ENCODE measurements around the gene LGR6.
A peak's percentile ranks its signal among the peaks of the same experiment; 100 is the strongest.

Gene LGR6

GRCh38 chr1:202310071-202310725, 116.6 kb downstream of the LGR6 start:
- no peaks in the 10 kb centered on the region for H3K27me3 ChIP-seq
- H3K36me3 ChIP-seq: no peaks in the 10 kb centered on the region
- no peak for DNase-seq
- no peak overlapping the region for H3K4me3 ChIP-seq (ENCODE audit: low read depth, low read length)
- H3K9me3 ChIP-seq: no peaks in the 10 kb centered on the region
- peaks cover 12% of the 10 kb centered on the region for H3K4me1 ChIP-seq
- no peak for TF ChIP-seq CTCF (IDR thresholded peaks at IDR 0.05; ENCODE audit: low read depth, low read length)

DNA sequence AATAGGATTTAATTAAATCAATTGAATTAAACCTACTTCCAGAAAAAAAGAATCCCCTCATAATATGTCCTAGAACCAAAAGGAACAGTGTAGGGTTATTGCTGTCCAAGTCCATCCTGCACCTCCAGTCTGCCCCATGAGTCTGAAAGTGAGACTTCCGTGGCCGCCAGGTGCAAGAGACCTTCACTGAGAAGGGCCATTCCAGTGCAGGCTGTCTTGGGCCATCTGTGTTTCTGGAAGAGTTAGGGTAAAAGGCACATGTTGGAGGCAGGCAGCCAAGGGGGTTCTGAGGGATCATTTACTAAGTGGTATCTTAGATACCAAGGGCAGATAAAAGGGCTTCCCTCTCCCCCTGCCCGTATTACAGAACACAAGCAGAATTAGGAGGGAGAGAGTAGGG, 117.1 kb downstream of the LGR6 start:
- no peaks in the 10 kb centered on the region for H3K27me3 ChIP-seq
- no peak for TF ChIP-seq CTCF (IDR thresholded peaks at IDR 0.05; ENCODE audit: low read depth, low read length)
- DNase-seq: no peak

DNA sequence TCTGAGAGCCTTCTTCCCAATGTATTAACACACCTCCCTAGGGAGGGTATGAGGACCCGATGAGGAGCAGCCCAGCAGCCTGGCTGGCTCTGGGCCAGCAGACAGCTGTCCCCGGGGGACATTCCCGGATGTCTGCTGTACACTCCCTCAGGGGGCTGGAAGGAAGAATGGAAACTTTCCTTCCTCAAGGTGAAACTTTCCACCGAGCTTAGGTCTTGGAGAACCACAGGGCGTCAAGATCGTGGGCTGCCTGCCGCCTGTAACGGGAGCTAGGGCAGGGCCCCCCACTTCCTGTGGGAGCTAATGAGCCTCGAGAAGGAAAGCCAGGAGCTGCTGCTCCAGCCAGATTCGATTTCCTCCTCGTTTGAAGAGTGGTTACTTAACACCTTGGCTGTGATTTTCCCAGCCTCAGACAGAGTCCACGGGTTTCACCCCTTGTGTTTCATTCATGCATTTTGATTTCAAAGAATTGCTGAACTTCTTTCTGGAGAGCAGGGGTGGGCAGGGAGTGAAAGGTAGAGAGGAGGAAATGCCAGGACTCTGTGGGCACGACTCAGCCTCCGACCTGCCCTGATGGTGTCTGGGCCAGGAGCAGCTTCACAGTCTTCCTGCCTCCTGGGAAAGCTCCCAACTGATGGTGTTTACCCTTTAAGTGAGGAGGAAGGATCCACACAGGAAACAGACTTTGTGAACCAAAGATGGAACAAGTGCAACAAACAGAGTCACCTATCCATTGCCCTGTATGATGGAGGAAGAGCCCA, 118.5 kb downstream of the LGR6 start:
- no peak for TF ChIP-seq CTCF (IDR thresholded peaks at IDR 0.05; ENCODE audit: low read depth, low read length)
- peak; percentile 66 for DNase-seq
- H3K9me3 ChIP-seq: no peaks in the 10 kb centered on the region
- H3K4me1 ChIP-seq: peaks cover 8% of the 10 kb centered on the region
- no peaks in the 10 kb centered on the region for H3K36me3 ChIP-seq
- no peak overlapping the region for H3K4me3 ChIP-seq (ENCODE audit: low read depth, low read length)
- H3K27me3 ChIP-seq: no peaks in the 10 kb centered on the region

More for the DNA sequence above, 117.1 kb downstream of the LGR6 start:
- Histone ChIP-seq H3K4me3 (ENCODE audit: low read depth, low read length) (no peak overlapping the region), H3K4me1 (peaks cover 8% of the 10 kb centered on the region), H3K9me3 (no peaks in the 10 kb centered on the region), H3K36me3 (no peaks in the 10 kb centered on the region)

GRCh38 chr1:202315576-202316168, 122.1 kb downstream of the LGR6 start:
- peaks cover 8% of the 10 kb centered on the region for H3K4me1 ChIP-seq
- H3K27me3 ChIP-seq: no peaks in the 10 kb centered on the region
- no peak overlapping the region for H3K4me3 ChIP-seq (ENCODE audit: low read depth, low read length)
- DNase-seq: peak; percentile 85
- peak; percentile 100 for TF ChIP-seq CTCF (IDR thresholded peaks at IDR 0.05; ENCODE audit: low read depth, low read length)
- no peaks in the 10 kb centered on the region for H3K36me3 ChIP-seq
- H3K9me3 ChIP-seq: no peaks in the 10 kb centered on the region

- no peaks in the 10 kb centered on the region for H3K9me3 ChIP-seq
- peaks cover 8% of the 10 kb centered on the region for H3K4me1 ChIP-seq
- no peaks in the 10 kb centered on the region for H3K36me3 ChIP-seq
- TF ChIP-seq CTCF (IDR thresholded peaks at IDR 0.05; ENCODE audit: low read depth, low read length): no peak
- H3K4me3 ChIP-seq (ENCODE audit: low read depth, low read length): no peak overlapping the region
- DNase-seq: no peak
- H3K27me3 ChIP-seq: no peaks in the 10 kb centered on the region
These were observed 122.6 kb downstream of the LGR6 start for GRCh38 chr1:202316186-202316585.

Measured in BE2C (cell line).